Subcutaneous adipose tissue (tissue), 4 donors: ENCODE data around the gene CABYR. TPM values are rescaled to one million over a fixed set of nuclear protein-coding genes. Genes with fewer than 3 reads are reported as not detected.

Source experiments
- CTCF ChIP-seq: fragments of 450-650 bp; IDR thresholded peaks from one replicate; pipeline ENCODE4 v1.5.1; 2016; ENCODE audit warnings: low read depth, mild to moderate bottlenecking, control low read depth, antibody characterized with exemption, moderate library complexity
- total RNA-seq, 4 donors: library from RNA; depleted of rRNA; stranded (reverse); fragments of >200 nt; gene quantifications; one replicate each; pipeline ENCODE4 v1.1.0, GENCODE V29; 2016

Gene CABYR, protein sequence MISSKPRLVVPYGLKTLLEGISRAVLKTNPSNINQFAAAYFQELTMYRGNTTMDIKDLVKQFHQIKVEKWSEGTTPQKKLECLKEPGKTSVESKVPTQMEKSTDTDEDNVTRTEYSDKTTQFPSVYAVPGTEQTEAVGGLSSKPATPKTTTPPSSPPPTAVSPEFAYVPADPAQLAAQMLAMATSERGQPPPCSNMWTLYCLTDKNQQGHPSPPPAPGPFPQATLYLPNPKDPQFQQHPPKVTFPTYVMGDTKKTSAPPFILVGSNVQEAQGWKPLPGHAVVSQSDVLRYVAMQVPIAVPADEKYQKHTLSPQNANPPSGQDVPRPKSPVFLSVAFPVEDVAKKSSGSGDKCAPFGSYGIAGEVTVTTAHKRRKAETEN
- total RNA-seq = 1 to 10 TPM in 1 of 4 donors, under 1 TPM in 2, not detected in 1; 0.22 to 2.2 (median 0.33) TPM

DNA sequence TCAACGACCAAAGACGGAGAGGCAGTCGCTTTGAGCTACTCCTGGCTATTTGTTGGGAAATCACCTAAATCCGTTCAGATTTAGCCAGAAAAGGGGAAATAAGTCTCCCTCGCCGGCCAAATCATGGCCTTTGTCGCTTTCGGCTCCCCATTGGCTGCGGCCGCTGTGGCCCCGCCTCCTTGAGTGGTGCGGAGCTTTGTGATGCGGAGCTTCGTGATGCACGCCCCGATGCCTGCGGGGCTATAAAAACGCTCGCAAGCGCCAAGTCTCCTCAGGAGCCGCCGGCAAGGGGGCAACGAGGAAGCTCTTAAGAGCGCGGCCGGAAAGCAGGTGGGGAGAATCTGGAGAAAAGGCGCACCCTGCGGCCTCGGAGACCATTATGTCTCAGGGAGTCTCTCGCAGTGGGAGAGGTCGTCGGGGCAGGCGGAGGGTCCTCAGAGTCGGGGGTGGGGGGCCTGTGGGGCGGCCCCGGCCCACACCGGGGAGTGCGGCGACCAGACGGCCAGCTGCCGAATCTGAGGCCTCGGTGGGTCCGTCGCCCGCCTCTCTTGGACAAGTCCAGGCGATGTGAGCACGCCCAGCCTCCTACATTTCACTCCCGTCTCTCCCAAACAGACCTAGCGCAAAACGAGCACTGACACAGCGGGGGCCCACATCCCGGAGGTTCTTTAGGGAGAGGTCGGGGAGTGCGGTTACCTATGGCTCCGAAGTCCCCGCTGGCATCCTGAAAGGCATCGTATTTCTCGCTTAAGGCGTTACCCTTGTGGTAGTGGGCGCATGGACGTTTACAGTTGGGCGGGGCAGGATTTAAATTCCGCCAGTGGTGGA is at the start of gene CABYR:
Gene CABYR, plus strand, starts transcription at position 274 of the 828 bp plus-strand sequence. CDS start 4,053 bp downstream, outside the sequence.
- no peak for TF ChIP-seq CTCF

- no peak for TF ChIP-seq CTCF
Measured at GRCh38 chr18:24089076-24089475, 49.8 kb upstream of the CABYR start.

- TF ChIP-seq CTCF = no peak
Measured at GRCh38 chr18:24089515-24090337, 49.1 kb upstream of the CABYR start.

DNA sequence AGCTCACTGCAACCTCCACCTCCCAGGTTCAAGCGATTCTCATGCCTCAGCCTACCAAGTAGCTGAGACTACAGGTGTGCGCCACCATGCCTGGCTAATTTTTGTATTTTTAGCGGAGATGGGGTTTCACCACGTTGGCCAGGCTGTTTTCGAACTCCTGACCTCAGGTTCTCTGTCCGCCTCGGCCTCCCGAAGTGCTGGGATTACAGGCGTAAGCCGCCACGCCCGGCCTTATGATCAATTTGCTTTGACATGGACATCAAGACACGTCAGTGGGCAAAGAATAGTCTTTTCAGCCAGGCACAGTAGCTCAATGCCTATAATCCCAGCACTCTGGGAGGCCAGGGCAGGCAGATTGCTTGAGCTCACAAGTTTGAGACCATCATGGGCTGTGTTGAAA is 48.0 kb upstream of the CABYR start:
- TF ChIP-seq CTCF = no peak

GRCh38 chr18:24094561-24094960 is 44.3 kb upstream of the CABYR start:
- TF ChIP-seq CTCF = no peak

DNA sequence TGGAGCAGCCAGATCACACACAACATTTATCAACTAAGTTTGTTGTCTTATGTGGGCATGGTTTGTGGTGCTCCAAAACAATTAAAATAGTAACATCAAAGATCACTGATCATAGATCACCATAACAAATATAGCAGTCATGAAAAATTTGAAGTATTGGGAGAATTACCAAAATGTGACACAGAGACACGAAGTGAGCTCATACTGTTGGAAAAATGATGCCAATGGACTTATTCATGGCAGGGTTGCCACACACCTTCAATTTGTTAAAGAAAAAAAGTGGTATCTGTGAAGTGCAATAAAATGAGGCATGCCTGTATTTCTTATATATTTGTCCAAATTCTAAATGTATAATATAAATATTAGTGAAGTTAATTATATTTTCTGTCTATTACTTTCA is 42.9 kb upstream of the CABYR start:
- TF ChIP-seq CTCF = no peak
